ENCODE measurements around the gene FNDC3B.

DNA sequence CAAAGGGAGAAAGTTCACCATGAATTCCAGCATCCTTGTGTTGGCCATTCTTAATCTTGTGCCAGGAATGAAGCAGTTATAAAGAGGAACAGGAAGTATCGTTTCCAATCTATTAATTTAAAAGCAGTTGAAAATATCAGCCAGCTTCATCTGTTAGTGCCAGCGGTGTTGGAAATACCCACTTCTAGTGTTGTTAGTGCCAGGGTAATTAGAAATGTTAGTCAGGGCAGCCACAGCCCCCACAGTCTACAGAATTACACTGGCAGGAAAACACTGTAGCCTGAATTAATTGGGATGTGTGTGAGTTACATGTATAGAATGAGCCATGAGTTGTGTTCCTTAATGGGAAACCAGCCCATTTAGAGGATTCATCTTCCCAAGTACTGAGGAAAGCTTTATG is 281.1 kb downstream of the FNDC3B start:
- no peak for TF ChIP-seq POLR2A (IDR thresholded peaks at IDR 0.05)
- TF ChIP-seq, protein P1, sequence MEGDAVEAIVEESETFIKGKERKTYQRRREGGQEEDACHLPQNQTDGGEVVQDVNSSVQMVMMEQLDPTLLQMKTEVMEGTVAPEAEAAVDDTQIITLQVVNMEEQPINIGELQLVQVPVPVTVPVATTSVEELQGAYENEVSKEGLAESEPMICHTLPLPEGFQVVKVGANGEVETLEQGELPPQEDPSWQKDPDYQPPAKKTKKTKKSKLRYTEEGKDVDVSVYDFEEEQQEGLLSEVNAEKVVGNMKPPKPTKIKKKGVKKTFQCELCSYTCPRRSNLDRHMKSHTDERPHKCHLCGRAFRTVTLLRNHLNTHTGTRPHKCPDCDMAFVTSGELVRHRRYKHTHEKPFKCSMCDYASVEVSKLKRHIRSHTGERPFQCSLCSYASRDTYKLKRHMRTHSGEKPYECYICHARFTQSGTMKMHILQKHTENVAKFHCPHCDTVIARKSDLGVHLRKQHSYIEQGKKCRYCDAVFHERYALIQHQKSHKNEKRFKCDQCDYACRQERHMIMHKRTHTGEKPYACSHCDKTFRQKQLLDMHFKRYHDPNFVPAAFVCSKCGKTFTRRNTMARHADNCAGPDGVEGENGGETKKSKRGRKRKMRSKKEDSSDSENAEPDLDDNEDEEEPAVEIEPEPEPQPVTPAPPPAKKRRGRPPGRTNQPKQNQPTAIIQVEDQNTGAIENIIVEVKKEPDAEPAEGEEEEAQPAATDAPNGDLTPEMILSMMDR (IDR thresholded peaks at IDR 0.05), result no peak
- TF ChIP-seq POLR2AphosphoS5 (IDR thresholded peaks at IDR 0.05; ENCODE audit: insufficient read depth in 1 of 2, low read depth in 1 of 2), result no peak

All from vagina (tissue), 2 donors.